GM23248 (cell line): ENCODE results near the gene SCIMP. TPM values are rescaled to one million over a fixed set of nuclear protein-coding genes. Genes with fewer than 3 reads are reported as not detected.

Source experiments
- DNase-seq: peaks from one replicate; pipeline ENCODE4 v3.0.0-alpha.2; 2015
- H2AFZ ChIP-seq: fragments of 200-600 bp; sonication (generic); 2 replicates; pipeline ENCODE4 v1.6.1; 2016; ENCODE audit warnings: antibody characterized with exemption
- H3F3A ChIP-seq: fragments of 200-600 bp; sonication (generic); 2 replicates; pipeline ENCODE4 v1.6.1; 2016; ENCODE audit warnings: mild to moderate bottlenecking, antibody characterized with exemption, mixed run types; ENCODE audit not compliant: insufficient read depth
- H3K27ac ChIP-seq: fragments of 200-600 bp; sonication (generic); 2 replicates; pipeline ENCODE4 v1.5.1; 2016; ENCODE audit warnings: mild to moderate bottlenecking
- H3K27me3 ChIP-seq: fragments of 200-600 bp; sonication (generic); replicated peaks from 2 replicates; pipeline ENCODE4 v1.6.1; 2016; ENCODE audit warnings: mild to moderate bottlenecking; ENCODE audit not compliant: insufficient read depth
- H3K36me3 ChIP-seq: fragments of 200-600 bp; sonication (generic); 2 replicates; pipeline ENCODE4 v1.6.1; 2016; ENCODE audit warnings: low read depth, mild to moderate bottlenecking
- H3K4me1 ChIP-seq: fragments of 200-600 bp; sonication (generic); 2 replicates; pipeline ENCODE4 v1.6.1; 2016; ENCODE audit warnings: mild to moderate bottlenecking; ENCODE audit not compliant: insufficient read depth
- H3K4me2 ChIP-seq: fragments of 200-600 bp; sonication (generic); one replicate; pipeline ENCODE4 v1.6.1; 2016; ENCODE audit warnings: mild to moderate bottlenecking; ENCODE audit not compliant: unreplicated experiment
- H3K4me3 ChIP-seq: fragments of 200-600 bp; sonication (generic); 2 replicates; pipeline ENCODE4 v1.5.1; 2016; ENCODE audit warnings: mild to moderate bottlenecking
- H3K79me2 ChIP-seq: fragments of 200-600 bp; sonication (generic); 2 replicates; pipeline ENCODE4 v1.6.1; 2016; ENCODE audit warnings: mild to moderate bottlenecking; ENCODE audit not compliant: insufficient read depth
- H3K9ac ChIP-seq: fragments of 200-600 bp; sonication (generic); 2 replicates; pipeline ENCODE4 v1.6.1; 2016; ENCODE audit warnings: mild to moderate bottlenecking
- H3K9me2 ChIP-seq: fragments of 200-600 bp; sonication (generic); 2 replicates; pipeline ENCODE4 v1.6.1; 2016; ENCODE audit warnings: mixed run types, mild to moderate bottlenecking, moderate library complexity; ENCODE audit not compliant: insufficient read depth
- H3K9me3 ChIP-seq: fragments of 200-600 bp; sonication (generic); one replicate; pipeline ENCODE4 v1.6.1; 2017; ENCODE audit warnings: low read depth
- H4K20me1 ChIP-seq: fragments of 200-600 bp; sonication (generic); 2 replicates; pipeline ENCODE4 v1.6.0; 2016; ENCODE audit not compliant: insufficient read depth
- EZH2 ChIP-seq: fragments of 200-600 bp; sonication (generic); IDR thresholded peaks from 2 replicates; pipeline ENCODE4 v1.6.1; 2018; ENCODE audit warnings: antibody characterized with exemption, mild to moderate bottlenecking; ENCODE audit not compliant: insufficient read depth, poor library complexity, severe bottlenecking
- EZH2phosphoT487 ChIP-seq: fragments of 200-600 bp; sonication (generic); IDR thresholded peaks from 2 replicates; pipeline ENCODE4 v1.6.1; 2018; ENCODE audit warnings: antibody characterized with exemption, moderate library complexity, mild to moderate bottlenecking, low read depth; ENCODE audit not compliant: insufficient read depth
- WGBS, 2 experiments: methylation state at CpG; one replicate each; pipeline ENCODE4 v1.1.6; 2015 to 2017; ENCODE audit warnings: low lambda C conversion rate in 2 of 2, low coverage in 1 of 2; ENCODE audit errors: missing lambda C conversion rate in 2 of 2; 5-methylcytosine and 5-hydroxymethylcytosine counted together
- in situ Hi-C: fragments of 300-500 bp; cut with MboI; formaldehyde crosslinking; loops from 2 replicates; pipeline ENCODE4 v1.15.0; 2020
- polyA plus RNA-seq: library from polyadenylated mRNA; unstranded; fragments of >200 nt; fragmentation: Nextera tagmentation; extraction: Ambion mirVana; gene quantifications from 2 replicates; pipeline ENCODE4 v1.2.1, GENCODE V29; 2016
- total RNA-seq: library from RNA; depleted of rRNA; stranded (reverse); fragments of >200 nt; shearing (Covaris generic); gene quantifications from 2 replicates; pipeline ENCODE4 v1.2.3, GENCODE V29; 2014

The SCIMP gene
- total and polyA plus RNA-seq, 2 experiments from 2014 or later = 0.11 TPM; not detected in 1

- no peaks in the 10 kb centered on the region for H3K4me1 ChIP-seq
- 92 to 95% methylated on average over 6 of the region's 6 CpGs for WGBS, 2 experiments
- no peaks in the 10 kb centered on the region for H3K36me3 ChIP-seq
- no peaks in the 10 kb centered on the region for H3K79me2 ChIP-seq
- TF ChIP-seq EZH2 = no peak
- no peak overlapping the region for H2AFZ ChIP-seq
- H3K4me3 ChIP-seq = no peak overlapping the region
- no peaks in the 10 kb centered on the region for H3K27me3 ChIP-seq
- H3K4me2 ChIP-seq = no peak overlapping the region
- H3K27ac ChIP-seq = no peak overlapping the region
- H3K9me3 ChIP-seq = no peaks in the 10 kb centered on the region
- H3K9ac ChIP-seq = no peak overlapping the region
- no peaks in the 10 kb centered on the region for H4K20me1 ChIP-seq
- in situ Hi-C loops = loop anchor here (25.0 kb wide), 1 partner anchor 1174 kb away; the partner anchor contains the start of genes AIPL1 and PIMREG
- no peaks in the 10 kb centered on the region for H3F3A ChIP-seq
- H3K9me2 ChIP-seq = no peaks in the 10 kb centered on the region
- no peak for DNase-seq
Measured at GRCh38 chr17:5263441-5263840, 28.8 kb upstream of the SCIMP start.

- Histone ChIP-seq H2AFZ (no peak overlapping the region), H3K4me1 (no peaks in the 10 kb centered on the region), H3K9me3 (no peaks in the 10 kb centered on the region), H3K36me3 (no peaks in the 10 kb centered on the region), H3K4me2 (no peak overlapping the region), H3F3A (no peaks in the 10 kb centered on the region), H3K9me2 (no peaks in the 10 kb centered on the region), H4K20me1 (no peaks in the 10 kb centered on the region), H3K79me2 (no peaks in the 10 kb centered on the region), H3K4me3 (no peak overlapping the region), H3K27me3 (no peaks in the 10 kb centered on the region), H3K27ac (no peak overlapping the region), H3K9ac (no peak overlapping the region)
- in situ Hi-C loops = loop anchor here (25.0 kb wide), 1 partner anchor 1175 kb away; the partner anchor contains the start of genes AIPL1 and PIMREG
- no peak for TF ChIP-seq EZH2phosphoT487
- no peak for TF ChIP-seq EZH2
- DNase-seq = no peak
- WGBS, 2 experiments = 74 to 78% methylated on average over 2 of the region's 2 CpGs
Measured at GRCh38 chr17:5262416-5262991, 27.8 kb upstream of the SCIMP start.

- no peaks in the 10 kb centered on the region for H4K20me1 ChIP-seq
- H3K9ac ChIP-seq = no peak overlapping the region
- no peaks in the 10 kb centered on the region for H3K27me3 ChIP-seq
- no peak overlapping the region for H3K4me2 ChIP-seq
- H2AFZ ChIP-seq = no peak overlapping the region
- no peaks in the 10 kb centered on the region for H3K9me3 ChIP-seq
- H3K4me3 ChIP-seq = no peak overlapping the region
- no peak overlapping the region for H3K27ac ChIP-seq
- DNase-seq = no peak
- H3K4me1 ChIP-seq = no peaks in the 10 kb centered on the region
- WGBS, 2 experiments = 86 to 100% methylated on average over 1 of the region's 1 CpG
- no peaks in the 10 kb centered on the region for H3K36me3 ChIP-seq
- TF ChIP-seq EZH2phosphoT487 = no peak
- no peak for TF ChIP-seq EZH2
- no peaks in the 10 kb centered on the region for H3K79me2 ChIP-seq
- in situ Hi-C loops = loop anchor here (25.0 kb wide), 1 partner anchor 1177 kb away; the partner anchor contains the start of genes AIPL1 and PIMREG
- no peaks in the 10 kb centered on the region for H3F3A ChIP-seq
- no peaks in the 10 kb centered on the region for H3K9me2 ChIP-seq
Measured at GRCh38 chr17:5260542-5260941, 25.9 kb upstream of the SCIMP start.

- no peaks in the 10 kb centered on the region for H3K9me2 ChIP-seq
- no peaks in the 10 kb centered on the region for H3K9me3 ChIP-seq
- H3K4me1 ChIP-seq = no peaks in the 10 kb centered on the region
- no peak overlapping the region for H3K9ac ChIP-seq
- no peak for DNase-seq
- H3K4me2 ChIP-seq = no peak overlapping the region
- H3F3A ChIP-seq = no peaks in the 10 kb centered on the region
- in situ Hi-C loops = loop anchor here (25.0 kb wide), 1 partner anchor 1180 kb away; the partner anchor contains the start of genes AIPL1 and PIMREG
- H3K27me3 ChIP-seq = no peaks in the 10 kb centered on the region
- 95% methylated on average over 5 of the region's 5 CpGs for WGBS, 2 experiments
- H3K4me3 ChIP-seq = no peak overlapping the region
- H4K20me1 ChIP-seq = no peaks in the 10 kb centered on the region
- H3K27ac ChIP-seq = no peak overlapping the region
- H3K36me3 ChIP-seq = no peaks in the 10 kb centered on the region
- TF ChIP-seq EZH2phosphoT487 (no peak), EZH2 (no peak)
- no peak overlapping the region for H2AFZ ChIP-seq
- no peaks in the 10 kb centered on the region for H3K79me2 ChIP-seq
Measured at GRCh38 chr17:5257124-5257523, 22.5 kb upstream of the SCIMP start.
